Panc1 (cell line): Measurements from ENCODE around the gene SMIM43. TPM values are rescaled to one million over a fixed set of nuclear protein-coding genes. Genes with fewer than 3 reads are reported as not detected.

ENCODE experiments used
- ATAC-seq: fragments of 200-7000 bp; cut with Tn5 transposase; 2 replicates; pipeline ENCODE4 v1.9.1; 2020; ENCODE audit warnings: mild to moderate bottlenecking, moderate library complexity
- BruUV-seq: library from RNA; stranded (reverse); fragments of 400-500 nt; replicated peaks from 2 replicates; lab custom pipeline; 2021; lab: Mats Ljungman, UMichigan
- CTCF ChIA-PET: fragments of 300-600 bp; sonication (Branson Sonifier 250); formaldehyde crosslinking; loops from one replicate; lab custom pipeline; 2022; ENCODE audit warnings: antibody characterized with exemption; lab: Charles Lee
- POLR2A ChIA-PET: fragments of 300-600 bp; sonication (Branson Sonifier 250); formaldehyde crosslinking; loops from one replicate; lab custom pipeline; 2022; ENCODE audit warnings: antibody characterized with exemption; lab: Charles Lee
- DNase-seq: peaks from one replicate; pipeline ENCODE4 v3.0.0-alpha.2; 2010; ENCODE audit warnings: low read depth, low spot score
- H3K27ac ChIP-seq: 2 replicates; pipeline ENCODE4 v1.5.1; 2011; ENCODE audit warnings: mild to moderate bottlenecking, low read length, inconsistent platforms
- H3K27me3 ChIP-seq: fragments of 200-500 bp; sonication (Bioruptor generic); 2 replicates; pipeline ENCODE4 v1.6.0; 2014; ENCODE audit warnings: low read length, inconsistent platforms; ENCODE audit not compliant: control insufficient read depth, insufficient read depth
- H3K36me3 ChIP-seq: fragments of 200-500 bp; sonication (Bioruptor generic); 2 replicates; pipeline ENCODE4 v1.5.1; 2014; ENCODE audit warnings: inconsistent platforms, mild to moderate bottlenecking, low read length, moderate library complexity; ENCODE audit not compliant: control insufficient read depth, insufficient read depth
- H3K4me1 ChIP-seq: 2 replicates; pipeline ENCODE4 v1.5.1; 2011; ENCODE audit warnings: inconsistent platforms, mild to moderate bottlenecking, low read length, moderate library complexity; ENCODE audit not compliant: control insufficient read depth, insufficient read depth
- H3K4me3 ChIP-seq, 2 experiments: 2 replicates each; pipeline ENCODE4 v1.5.1; 2011 to 2012; ENCODE audit warnings: low read depth in 2 of 2, low read length in 2 of 2, mild to moderate bottlenecking in 2 of 2, inconsistent platforms in 1 of 2, moderate library complexity in 1 of 2
- H3K9me3 ChIP-seq: fragments of 200-500 bp; sonication (Bioruptor generic); 2 replicates; pipeline ENCODE4 v1.5.1; 2014; ENCODE audit warnings: low read depth, mild to moderate bottlenecking, inconsistent platforms, low read length, moderate library complexity; ENCODE audit not compliant: control insufficient read depth, insufficient read depth
- CTCF ChIP-seq: fragments of 450-650 bp; IDR thresholded peaks from 2 replicates; pipeline ENCODE4 v1.5.1; 2017; ENCODE audit warnings: mild to moderate bottlenecking
- POLR2AphosphoS5 ChIP-seq: IDR thresholded peaks from 2 replicates; pipeline ENCODE4 v1.6.1; 2012; ENCODE audit warnings: mild to moderate bottlenecking, low read depth, low read length, moderate library complexity
- REST ChIP-seq, 2 experiments: IDR thresholded peaks; 2 replicates each; pipeline ENCODE4 v1.6.1; 2011 to 2012; ENCODE audit warnings: low read depth in 2 of 2, control low read depth in 1 of 2, low read length in 1 of 2, mild to moderate bottlenecking in 1 of 2, moderate library complexity in 1 of 2; ENCODE audit not compliant: insufficient read depth in 1 of 2
- SIN3A ChIP-seq: IDR thresholded peaks from 2 replicates; pipeline ENCODE4 v1.6.1; 2012; ENCODE audit warnings: low read depth, mild to moderate bottlenecking, low read length, moderate library complexity, borderline replicate concordance; ENCODE audit not compliant: insufficient read depth
- TCF7L2 ChIP-seq: IDR thresholded peaks from 2 replicates; pipeline ENCODE4 v1.6.1; 2011; ENCODE audit warnings: mild to moderate bottlenecking, low read depth, low read length, inconsistent platforms
- in situ Hi-C: cut with HindIII; loops from 2 replicates; pipeline ENCODE4 v1.10.0; 2016; ENCODE audit warnings: low sequenced_read_pairs, low pct_unique_long_range_greater_than_20kb
- intact Hi-C: fragments of 100-400 bp; cut with micrococcal nuclease; formaldehyde crosslinking; loops from one replicate; pipeline ENCODE4 v1.10.0; 2022; ENCODE audit not compliant: unreplicated experiment
- total RNA-seq: library from RNA; stranded (reverse); gene quantifications from one replicate; pipeline ENCODE4 v1.2.1, GENCODE V29; 2021; ENCODE audit not compliant: unreplicated experiment

SMIM43 gene
- total RNA-seq, 1 experiment from 2014 or later, result not detected

GRCh38 chr4:121721700-121722099 is 43.3 kb downstream of the SMIM43 start:
- ChIA-PET CTCF (no interaction called here), POLR2A (no interaction called here)
- TF ChIP-seq REST (IDR thresholded peaks at IDR 0.05; ENCODE audit: insufficient read depth in 1 of 2, low read depth in 2 of 2, low read length in 1 of 2), result no peak
- no peak for TF ChIP-seq CTCF
- TF ChIP-seq POLR2AphosphoS5, result no peak
- intact Hi-C loops (no loop called here), in situ Hi-C loops (no loop called here)
- H3K27ac ChIP-seq, result no peak overlapping the region
- no peaks in the 10 kb centered on the region for H3K4me1 ChIP-seq
- no peaks in the 10 kb centered on the region for H3K36me3 ChIP-seq
- BruUV-seq, result no TSS peak
- no peaks in the 10 kb centered on the region for H3K27me3 ChIP-seq
- no peak overlapping the region for H3K4me3 ChIP-seq
- no peak for ATAC-seq
- no peaks in the 10 kb centered on the region for H3K9me3 ChIP-seq
- no peak for DNase-seq

- in situ Hi-C loops, result no loop called here
These were observed 44.9 kb downstream of the SMIM43 start for GRCh38 chr4:121720109-121720508.

More at GRCh38 chr4:121720109-121720508, 44.9 kb downstream of the SMIM43 start:
- H3K36me3 ChIP-seq, result no peaks in the 10 kb centered on the region
- BruUV-seq, result no TSS peak
- no peak for ATAC-seq
- ChIA-PET POLR2A (no interaction called here), CTCF (no interaction called here)
- H3K27ac ChIP-seq, result no peak overlapping the region
- intact Hi-C loops, result no loop called here
- no peaks in the 10 kb centered on the region for H3K4me1 ChIP-seq
- DNase-seq, result no peak
- H3K4me3 ChIP-seq, result no peak overlapping the region
- TF ChIP-seq POLR2AphosphoS5 (no peak), SIN3A (no peak), CTCF (no peak), TCF7L2 (no peak), REST (IDR thresholded peaks at IDR 0.05; ENCODE audit: insufficient read depth in 1 of 2, low read depth in 2 of 2, low read length in 1 of 2) (no peak)
- no peaks in the 10 kb centered on the region for H3K9me3 ChIP-seq
- no peaks in the 10 kb centered on the region for H3K27me3 ChIP-seq
